Measurements from ENCODE around the gene BRD3OS.
A peak's percentile ranks its signal among the peaks of the same experiment; 100 is the strongest.

Gene BRD3OS

DNA sequence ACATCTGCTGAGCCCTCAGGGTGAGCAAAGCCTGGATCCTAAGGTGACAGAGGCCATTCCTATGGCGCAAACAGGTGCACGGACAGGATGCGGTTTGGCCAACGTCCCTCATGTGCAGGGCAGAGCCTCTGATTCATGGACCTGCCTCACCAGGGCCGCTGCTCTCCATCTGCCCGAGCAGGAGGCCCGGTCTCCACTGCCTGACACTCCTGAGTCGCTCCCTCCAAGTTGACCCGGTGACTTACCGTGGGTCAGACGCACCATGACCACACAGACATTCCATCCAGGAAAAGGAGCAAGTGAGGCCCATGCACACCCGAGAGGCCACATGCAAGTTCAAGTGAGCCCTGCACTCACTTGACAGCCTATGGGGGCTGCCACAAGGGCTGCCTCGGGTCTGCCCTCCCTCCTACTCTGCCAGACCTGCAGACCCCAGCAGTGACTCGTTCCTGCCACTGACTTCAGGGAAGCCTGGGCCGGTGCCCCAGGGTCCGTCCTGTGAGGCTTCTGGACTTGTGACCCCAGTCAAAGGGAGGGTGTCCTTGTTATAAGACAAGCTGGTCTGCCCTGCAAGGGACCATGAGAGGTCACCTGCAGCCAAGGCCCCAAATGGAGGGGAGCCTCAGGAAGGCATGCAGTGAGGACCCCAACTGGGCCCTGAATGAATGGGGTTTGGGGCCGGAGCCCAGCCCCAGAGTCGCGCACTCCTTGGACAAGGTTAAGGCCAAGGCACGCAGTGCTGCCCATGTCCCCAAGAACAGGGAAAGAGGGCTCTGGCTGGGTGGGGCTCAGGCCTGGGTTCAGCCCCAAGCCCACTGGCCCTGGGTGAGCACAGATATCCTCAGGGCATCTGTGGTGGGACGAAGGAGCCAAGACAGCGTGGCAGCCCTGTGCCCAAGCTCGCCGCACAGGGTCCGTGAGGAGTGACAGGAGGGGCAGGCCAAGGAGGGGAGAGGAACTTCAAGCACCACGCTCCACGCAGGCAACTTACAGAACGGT is 10.1 kb downstream of the BRD3OS start:
- DNase-seq = no peak

DNA sequence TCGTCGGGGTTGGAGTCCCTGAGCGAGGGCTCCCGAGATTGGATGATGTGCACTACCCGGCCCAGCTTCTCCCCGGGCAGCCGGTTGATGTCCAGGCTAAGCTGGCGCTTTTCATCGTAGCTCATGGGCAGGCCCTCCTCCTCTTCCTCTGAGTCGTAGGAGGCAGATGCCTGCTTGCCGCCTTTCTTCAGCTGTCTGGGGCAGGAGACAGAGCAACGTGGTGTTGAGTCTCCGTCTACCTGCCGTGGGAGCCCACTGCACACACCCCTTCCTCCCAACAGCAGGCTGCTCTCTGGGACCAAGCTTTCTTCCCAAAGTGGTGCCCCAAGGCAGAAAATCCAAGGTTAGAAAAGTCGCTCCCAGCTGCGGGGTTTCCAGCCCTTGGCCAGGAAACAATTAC is 10.8 kb downstream of the BRD3OS start:
- DNase-seq = no peak

DNA sequence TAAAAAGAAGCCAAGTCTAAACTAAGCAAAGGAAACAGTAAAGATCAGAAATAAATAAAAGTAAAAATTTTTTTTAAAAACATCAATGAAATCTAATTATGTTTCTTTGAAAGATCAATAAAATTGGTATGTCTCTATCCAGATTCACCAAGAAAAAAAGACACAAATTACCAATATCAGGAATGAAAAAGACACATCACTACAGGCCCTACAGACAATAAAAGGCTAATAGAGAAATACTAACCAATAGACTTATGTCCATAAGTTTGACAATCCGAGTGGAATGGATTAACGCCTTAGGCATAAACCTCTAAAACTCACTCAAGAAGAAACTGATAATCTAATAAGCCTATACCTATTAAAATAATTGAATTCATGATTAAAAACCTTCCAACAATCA is 12.4 kb downstream of the BRD3OS start:
- DNase-seq = no peak

DNA sequence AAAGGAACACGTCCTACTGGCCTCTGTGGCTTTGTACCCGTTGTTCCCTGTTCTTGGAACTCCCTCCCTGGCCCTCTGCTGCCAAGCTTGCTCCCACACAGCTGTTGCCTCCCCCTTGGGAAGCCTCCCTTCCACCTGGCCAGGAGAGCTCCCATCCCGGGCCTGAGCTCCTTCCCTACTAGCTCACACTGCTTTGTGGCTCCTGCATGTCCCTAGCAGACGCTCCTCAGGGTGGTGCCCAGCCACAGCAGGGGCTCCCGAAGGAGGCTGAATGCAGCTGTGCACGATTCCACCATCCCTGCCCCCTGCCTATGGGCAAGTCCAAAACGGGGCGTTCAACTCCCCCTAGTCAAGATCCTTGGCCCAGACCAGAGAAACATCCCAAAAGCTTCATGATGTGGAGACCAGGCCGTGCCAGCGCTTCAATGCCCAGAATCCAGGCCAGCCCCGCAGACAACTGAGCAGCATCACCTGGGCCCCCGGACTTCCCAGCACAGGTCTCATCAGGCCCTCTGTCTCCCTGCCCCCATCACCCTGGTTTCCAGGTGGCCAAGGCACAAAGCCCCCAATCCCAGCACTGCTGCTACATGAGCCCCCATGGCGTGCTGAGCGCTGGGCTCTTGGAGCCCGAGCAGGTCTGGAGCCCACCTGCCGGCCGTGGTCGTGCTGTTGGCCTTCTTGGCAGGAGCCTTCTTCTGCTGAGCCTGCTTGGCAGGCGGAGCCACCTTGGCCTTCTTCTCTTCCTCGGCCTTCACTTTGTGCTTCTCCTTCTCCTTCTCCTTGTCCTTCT is 14.3 kb downstream of the BRD3OS start:
- peak; percentile 8 for DNase-seq

DNA sequence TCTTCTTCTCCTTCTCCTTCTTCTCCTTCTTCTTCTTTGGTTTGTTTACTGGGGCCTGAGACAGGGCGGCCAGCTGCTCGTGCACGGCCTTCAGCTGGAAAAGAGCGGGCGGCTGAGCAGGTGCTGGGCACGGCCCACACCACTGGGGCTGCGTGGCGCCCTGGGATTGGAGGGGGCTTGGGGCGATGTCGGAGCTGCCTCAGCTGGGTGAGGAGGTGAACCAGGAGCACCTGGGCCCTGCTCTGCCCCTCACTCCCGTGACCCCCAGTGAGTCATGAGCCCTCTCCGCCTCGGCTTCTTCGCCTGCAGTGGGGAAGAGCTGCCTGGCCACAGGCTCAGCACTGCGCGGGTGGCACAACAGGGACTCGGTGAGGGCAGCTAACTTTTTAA is 14.9 kb downstream of the BRD3OS start:
- peak; percentile 10 for DNase-seq

DNA sequence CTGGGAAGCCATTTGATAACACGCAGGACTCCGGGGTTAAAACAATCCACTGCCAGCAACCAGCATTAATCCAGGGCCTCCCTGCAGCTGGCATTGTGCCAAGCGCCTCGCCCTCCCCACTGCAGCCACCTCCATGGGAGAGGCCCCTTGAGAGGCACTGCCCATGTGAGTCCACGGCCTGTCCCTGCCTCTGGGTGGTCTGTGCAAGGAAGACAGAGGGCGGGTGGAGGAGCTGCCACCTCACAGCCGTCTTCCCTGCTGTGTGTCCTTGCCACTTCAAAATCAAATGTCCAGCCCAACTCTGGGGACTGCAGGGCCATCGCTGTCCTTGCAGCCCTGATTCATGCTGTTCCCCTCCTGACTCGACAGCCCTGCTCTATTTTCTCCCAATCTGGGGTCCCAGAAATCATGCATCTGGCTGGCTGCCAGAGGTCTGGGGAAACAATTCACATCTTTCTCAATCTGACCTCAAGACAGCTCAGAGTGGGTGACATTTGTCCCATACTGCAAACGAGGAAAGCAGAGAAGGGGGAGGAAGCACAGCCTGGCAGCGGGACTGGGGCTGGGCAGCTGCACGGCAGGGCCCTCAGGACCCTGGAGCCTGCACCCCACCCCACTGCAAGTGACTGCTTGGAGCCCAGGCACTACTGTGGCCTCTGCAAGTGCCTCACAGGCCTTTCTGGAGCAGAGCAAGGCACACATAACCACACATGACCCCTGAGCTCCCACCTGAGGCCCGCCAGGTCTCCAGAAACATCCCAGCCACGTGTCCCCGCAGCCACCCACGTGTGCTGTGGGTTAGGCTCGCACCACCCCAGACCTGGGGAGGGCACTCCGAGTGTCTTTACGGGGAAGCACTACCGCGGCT is 15.7 kb downstream of the BRD3OS start:
- no peak for DNase-seq

DNA sequence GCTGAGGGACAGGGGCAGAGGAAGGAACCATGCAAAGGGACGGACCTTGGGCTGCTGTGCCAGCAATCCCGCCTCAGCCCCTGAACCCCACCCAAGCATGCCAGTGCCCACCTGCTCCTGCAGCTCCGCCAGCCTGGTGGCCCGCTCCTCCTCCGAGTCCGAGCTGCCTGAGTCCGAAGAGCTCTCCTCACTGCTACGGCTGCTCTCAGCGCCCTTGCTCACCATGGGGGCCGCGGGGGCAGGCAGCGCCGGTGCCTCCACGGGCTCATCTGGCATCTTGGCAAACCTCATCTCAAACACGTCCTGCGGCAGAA is 16.3 kb downstream of the BRD3OS start:
- no peak for DNase-seq

DNA sequence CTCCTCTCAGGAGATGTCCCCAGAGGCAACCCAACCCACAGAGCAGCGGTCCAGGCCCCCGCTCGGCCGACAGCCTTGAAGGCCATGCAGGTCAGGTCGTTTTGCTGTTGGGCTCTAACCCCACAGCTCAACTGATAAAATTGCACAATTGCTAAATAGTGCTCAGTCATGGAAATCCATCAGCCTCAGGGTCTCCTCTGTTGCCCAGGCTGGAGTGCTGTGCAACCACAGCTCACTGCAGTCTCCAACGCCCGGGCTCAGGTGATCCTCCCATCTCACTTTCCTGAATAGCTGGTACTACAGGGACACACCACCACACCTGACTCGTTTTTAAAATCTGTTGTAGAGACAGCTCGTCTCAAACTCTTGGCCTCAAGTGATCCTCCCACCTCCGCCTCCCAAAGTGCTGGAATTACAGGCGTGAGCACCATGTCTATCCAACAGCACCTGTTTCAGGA is 18.3 kb downstream of the BRD3OS start:
- no peak for DNase-seq

DNA sequence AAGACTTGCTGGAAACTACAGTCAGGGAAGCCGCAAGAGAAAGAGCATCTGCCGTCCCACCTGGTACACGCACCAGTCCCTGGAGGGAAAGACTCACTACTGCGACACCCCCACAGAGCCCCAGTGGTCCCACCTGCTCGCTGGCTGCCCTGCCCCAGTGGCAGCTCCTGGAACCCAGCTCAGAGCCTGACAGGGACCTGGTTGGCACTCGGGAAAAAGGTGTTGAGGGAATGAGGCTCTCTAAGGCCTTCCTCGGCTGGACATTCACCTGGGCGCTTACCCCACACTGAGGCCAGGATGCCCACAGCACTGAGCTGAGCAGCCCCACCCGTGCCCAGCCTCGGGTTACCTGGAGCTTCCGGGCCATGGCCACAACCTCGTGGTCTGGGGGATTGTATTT is 19.7 kb downstream of the BRD3OS start:
- DNase-seq = no peak

DNA sequence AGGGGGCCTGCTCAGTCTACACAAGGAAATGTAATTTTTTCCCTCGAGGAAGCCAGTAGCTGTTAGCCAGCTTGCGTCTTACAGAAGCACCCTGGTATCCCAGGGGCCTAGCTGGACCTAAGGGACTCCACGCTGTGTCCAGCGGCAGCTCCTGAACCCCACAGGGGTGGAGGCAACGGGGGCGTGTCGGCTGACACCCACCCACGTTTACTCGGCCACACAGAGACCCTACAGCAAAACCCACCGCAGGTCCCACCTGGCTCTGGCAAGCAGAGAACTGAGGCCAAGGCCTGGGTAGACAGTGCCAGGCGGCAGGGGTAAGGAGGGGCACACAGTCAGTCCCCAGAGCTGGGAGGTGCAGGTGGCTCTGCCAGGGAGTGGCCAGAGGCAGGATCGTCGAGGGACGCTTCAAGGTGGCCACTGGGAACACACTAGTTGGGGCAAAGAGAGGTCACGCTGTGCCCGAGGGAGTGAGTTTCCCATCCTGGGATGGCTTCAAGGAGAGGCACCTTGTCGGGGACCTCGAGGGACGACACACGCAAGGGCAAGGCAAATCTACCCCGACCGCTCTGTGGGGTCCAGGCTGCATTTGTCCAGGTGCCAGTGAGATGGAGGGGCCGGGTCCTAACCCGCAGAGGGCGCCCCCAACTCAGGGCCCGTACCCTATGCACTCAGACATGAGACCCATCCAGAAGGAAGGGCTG is 20.7 kb downstream of the BRD3OS start:
- DNase-seq = no peak

DNA sequence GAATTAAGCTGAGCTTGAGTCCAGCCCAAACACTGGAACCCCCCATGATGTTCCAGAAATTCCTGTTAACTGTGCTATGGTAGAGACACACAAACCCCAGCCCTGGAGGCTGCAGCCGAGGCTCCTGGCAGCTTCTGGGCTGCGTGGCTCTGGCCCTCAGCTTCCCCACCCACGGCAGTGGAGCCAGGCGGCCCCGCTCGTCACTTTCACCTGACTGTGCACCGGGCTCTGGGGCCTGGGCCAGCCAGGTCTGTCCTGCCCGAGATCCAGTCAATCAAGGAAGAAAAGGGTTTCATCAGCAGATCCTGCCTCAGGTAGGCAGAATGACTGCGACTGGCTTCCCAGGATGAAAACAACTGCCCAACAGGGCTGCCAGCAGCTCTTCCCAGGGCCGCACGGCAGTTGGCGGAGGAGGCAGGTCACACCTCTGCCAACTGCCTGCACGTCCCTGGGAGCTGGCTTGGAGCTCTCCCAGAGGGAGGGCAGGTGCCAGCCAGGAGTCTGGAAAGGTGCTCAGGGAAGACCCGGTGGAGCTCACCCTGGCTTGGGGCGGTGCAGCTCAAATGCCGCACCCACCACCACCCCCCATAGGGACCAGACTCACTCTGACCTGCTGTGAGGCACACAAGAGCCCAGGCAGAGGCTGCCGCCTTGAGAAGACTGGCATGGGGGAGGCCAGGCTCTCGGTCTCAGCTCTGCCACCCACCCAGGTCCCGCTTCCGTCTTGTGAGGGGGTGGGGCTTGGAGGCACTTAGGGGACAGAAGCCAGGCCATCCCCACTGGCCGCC is 21.8 kb downstream of the BRD3OS start:
- no peak for DNase-seq

DNA sequence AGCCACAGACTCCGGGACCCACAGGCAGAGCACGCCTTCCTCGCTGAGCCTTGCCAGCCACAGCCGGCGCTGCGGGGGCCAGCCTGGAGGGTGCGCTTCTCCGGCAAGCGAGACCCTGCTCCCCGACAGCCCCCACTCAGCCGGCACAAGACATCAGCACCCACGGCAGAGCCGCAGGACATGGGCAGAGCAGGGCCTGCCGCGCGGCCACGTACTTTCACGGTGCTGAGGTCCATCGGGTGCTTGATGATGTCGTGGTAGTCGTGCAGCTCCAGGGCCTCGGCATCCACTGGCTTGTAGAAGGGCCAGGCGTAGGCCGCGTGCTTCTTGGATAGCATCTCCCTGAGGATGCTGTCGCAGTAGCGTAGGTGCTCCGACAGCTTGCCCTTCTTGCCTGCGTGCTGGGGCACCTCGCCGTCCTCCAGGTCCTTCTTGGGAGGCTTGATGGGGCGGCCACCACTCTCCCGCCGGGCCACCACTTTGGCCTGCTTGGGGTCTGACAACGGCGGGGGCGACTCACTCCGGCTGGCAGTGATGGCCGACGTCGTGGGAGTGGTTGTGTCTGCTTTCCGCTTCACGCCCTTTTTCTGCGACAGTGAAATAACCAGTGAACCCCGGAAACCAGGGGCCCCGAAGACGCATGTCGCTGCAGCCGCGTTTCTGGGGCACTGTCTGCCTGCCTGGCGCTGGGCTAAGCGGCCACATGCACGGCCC is 22.7 kb downstream of the BRD3OS start:
- DNase-seq = no peak

DNA sequence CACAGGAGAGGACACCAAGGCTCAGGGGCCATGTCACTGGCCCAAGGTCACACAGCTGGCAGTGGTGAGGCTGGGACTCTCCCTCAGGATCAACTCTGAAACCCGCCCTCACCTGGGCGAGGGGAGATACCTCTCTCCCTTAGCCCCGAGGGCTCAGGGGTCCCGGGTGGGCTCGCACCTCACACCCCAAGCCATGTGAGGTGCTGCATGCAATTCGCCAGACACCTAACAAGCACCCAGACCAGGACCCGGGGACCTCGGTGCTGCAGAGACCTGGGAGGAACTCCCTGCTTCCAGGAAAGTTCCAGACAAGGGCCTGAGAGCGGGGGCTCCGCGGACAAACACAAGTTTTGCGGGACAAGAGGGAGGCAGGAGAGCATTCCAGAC is 23.3 kb downstream of the BRD3OS start:
- no peak for DNase-seq

DNA sequence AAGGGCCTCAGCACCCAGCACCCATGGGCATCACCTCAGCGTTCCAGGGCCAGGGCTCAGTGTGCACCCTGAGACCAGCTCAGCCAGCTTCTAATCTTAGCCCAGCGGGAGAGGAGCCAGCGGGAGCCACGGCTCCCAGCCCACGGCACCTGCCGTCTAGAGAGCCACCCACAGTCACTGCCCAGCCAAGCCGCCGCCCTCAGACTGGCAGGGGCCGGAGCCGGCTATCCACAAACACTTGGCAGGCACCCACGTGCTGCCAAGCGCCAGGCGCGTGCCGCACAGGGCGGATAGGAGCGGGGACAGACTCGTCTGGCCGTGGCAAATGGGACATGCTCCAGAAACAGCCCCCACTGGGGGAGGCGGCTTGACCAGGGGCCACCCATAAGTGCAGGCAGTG is 24.0 kb downstream of the BRD3OS start:
- DNase-seq = no peak

DNA sequence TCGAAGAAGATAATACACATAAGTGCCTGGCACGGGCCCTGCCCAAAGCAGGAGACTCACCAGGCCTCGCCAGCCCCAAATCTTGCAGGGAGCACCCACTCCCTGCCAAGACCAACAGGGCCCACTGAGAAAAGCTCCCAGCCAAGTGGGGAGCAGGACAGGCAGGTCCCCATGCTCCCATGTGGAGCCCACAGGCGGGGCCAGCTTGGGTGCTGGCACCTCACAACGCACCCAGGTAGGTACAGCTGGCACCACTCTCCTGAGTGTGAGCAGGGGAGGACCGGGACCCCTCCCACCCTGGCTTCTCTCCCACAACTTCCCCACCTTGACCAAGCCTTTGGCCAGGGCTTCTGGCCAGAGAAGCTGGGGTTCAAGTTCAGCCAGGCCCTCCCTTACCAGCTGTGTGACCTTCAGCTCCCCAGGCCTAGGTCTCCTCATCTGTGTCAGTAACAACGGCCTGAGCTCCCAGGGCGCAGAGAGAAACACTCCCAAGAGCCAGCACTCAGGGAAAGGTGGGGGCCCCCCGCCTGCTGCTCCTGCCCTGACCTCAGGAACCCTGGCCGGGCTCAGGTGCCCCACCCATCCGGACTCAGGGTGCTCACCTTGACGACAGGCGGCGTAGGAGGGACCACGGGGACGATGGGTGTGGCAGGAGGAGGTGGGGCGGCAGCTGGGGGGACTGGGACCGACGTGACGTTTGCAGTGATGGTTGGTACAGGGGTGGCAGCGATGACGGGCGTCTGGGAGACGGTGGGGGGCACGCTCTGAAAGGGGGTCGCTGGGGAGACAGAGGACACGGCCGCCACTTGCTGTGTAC is 24.7 kb downstream of the BRD3OS start:
- no peak for DNase-seq

DNA sequence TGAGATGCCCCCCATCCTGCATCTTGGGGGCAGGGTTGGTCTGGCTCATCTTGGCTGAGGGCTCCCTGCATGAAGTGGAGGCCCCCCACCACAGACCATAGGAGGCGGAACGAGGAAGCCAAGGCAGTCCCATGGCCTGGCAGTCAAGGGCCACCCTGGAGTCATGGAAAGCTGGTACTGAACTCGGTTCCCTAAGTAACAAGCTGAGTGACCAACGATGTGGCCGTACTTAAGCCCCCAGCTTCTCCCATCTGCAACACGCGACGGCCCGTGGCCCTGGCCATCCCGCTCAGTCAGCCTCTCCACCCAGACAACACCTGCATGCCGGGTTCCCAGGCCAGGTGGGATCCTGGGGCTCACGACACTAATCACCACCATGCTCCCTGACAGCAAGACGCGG is 25.4 kb downstream of the BRD3OS start:
- no peak for DNase-seq

DNA sequence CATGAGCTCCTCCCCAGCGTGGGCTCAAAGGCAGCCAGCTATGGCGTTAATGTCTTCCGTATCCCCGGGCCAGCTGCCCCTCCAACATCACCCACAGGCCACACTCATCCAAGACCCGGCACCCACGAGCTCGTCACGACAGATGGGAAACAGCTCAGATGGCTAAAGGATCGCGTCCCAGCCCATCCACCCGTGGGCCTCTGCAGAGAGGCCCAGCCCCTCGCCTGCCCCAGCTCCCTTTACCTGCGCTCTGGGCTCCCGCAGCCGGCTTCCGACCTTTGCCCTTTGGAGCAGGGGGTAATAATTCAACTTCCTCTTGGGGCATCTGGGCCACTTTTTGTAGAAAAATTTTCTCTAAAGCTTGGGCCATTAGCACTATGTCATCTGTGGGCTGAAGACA is 26.0 kb downstream of the BRD3OS start:
- no peak for DNase-seq

DNA sequence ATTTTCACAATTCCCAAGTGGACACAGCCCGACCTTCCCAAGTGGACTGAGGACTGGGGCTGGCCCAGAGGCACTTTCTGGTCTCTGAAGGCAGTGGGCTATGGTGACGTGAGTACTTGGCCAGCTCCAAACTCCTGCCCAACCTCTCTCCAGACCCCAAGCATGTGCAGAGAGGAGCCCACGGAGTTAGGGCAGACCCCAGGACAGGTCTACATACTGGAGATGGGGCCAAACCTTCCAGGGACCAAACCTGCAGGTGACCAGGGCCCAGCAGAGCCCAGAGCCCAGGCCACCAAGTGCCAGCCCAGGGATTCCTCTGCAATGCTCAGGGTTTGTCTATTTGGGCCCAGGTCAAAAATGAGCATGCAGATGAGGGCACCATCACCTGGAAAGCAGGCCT is 27.2 kb downstream of the BRD3OS start:
- no peak for DNase-seq

DNA sequence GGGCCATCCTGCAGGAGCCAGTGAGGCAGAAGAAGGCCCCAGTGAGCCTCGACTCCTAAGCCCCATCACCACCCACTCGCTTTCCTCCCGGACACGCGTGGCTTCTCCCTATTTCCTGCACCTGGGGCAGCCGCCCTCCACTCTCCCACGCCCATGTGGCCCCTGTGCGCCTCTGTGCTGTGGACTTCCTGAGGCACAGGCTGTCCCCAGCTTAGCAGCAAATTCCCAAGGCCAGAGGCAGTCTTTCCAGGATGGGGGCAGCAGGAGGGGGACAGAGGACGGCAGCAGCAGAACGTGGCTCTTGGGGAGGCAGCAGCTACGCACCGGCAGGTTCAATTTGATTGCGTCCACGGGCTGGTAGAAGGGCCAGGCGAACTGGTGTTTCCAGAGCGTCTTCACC is 27.7 kb downstream of the BRD3OS start:
- DNase-seq = no peak

DNA sequence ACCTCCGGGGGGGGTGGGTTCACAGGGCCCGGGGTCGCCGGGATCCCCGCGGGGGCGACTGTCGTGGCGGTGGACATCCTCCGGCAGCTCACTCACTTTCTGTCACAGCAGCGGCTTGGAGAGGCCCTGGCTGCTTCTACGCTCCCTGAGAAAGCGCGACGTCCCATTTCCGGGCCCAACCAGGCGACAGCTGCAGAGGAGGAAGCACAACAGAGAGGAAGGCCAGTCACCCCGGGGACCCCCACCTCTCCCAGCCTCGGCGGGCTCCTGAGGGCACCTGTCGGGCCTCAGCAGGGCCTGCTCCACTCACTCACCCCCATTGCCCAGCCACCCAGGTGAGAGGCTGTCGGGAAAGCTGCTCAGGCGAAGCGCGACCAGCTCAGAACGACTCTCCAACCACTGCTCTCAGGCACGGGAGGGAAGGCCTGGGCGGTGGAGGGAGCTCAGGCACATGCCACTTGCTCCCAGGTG is 28.2 kb downstream of the BRD3OS start:
- DNase-seq = no peak
